Fibroblast of lung (primary cell): ENCODE results near the gene AGBL4.

Experiments
- CTCF ChIP-seq, 2 donors: IDR thresholded peaks in 1 of 2; conservative IDR thresholded peaks in 1 of 2; 1 replicate in 1 of 2; 2 replicates in 1 of 2; pipeline ENCODE4 v1.5.1; 2011 to 2012; ENCODE audit warnings: low read length in 2 of 2, control low read depth in 1 of 2, inconsistent platforms in 1 of 2, low read depth in 1 of 2, mild to moderate bottlenecking in 1 of 2
- EZH2 ChIP-seq: IDR thresholded peaks from 2 replicates; pipeline ENCODE4 v1.5.1; 2012; ENCODE audit warnings: low read length, control low read depth, mild to moderate bottlenecking; ENCODE audit errors: missing control alignments

DNA sequence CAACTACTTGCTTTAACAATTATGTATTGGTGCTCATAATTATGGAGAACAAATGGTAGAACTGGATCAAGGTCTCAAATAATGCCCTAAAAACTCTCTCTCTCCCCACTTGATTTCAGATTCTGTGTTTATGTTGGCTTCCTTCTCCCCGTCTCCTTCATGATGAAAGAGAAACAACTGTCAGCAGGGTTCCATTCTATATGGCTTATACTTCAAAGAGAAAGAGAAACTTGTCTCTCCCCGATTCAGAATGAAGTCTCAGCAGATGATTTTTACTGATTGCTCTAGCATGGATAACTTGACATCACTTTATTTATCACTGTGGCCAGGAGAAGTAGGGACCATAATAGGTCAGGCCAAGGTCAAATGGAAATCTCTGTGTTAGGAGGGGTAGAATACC lies 575.6 kb downstream of the AGBL4 start:
- no peak for TF ChIP-seq CTCF (conservative IDR thresholded peaks at IDR 0.05 in 1 of 2, IDR thresholded peaks at IDR 0.05 in 1 of 2; ENCODE audit: low read depth in 1 of 2, low read length in 2 of 2)
- no peak for TF ChIP-seq EZH2
